K562 (cell line): Measurements from ENCODE around the gene ITPRIPL1. TPM values are rescaled to one million over a fixed set of nuclear protein-coding genes. Genes with fewer than 3 reads are reported as not detected.

Experiments
- ATAC-seq: fragments of 200-7000 bp; cut with Tn5 transposase; 3 replicates; pipeline ENCODE4 v1.9.1; 2020; ENCODE audit warnings: moderate library complexity
- BruUV-seq: library from RNA; stranded (reverse); fragments of 400-500 nt; replicated peaks from 2 replicates; lab custom pipeline; 2021; lab: Mats Ljungman, UMichigan
- CTCF ChIA-PET: fragments of 300-600 bp; formaldehyde crosslinking; extraction: SDS; loops from one replicate; lab custom pipeline; 2021; ENCODE audit warnings: low intra/inter-chr PET ratio; lab: Yijun Ruan, JAX
- POLR2A ChIA-PET: fragments of 300-600, 350-650 bp; sonication (Branson Sonifier 250); formaldehyde crosslinking; extraction: SDS; loops from one replicate; lab custom pipeline; 2021; ENCODE audit warnings: antibody characterized with exemption, inconsistent platforms; lab: Yijun Ruan, JAX
- DNase-seq, 4 experiments: peaks; one replicate each; pipeline versions ENCODE4 v3.0.0 to v3.0.0-alpha.2; 2011 to 2018; ENCODE audit warnings: low spot score in 3 of 4, mixed read lengths in 3 of 4; ENCODE audit errors: extremely low read depth in 1 of 4
- FAIRE-seq: peaks from 2 replicates; lab custom pipeline; 2011; peaks lifted over from hg19 to GRCh38; lab: Jason Lieb, UNC
- H2AFZ ChIP-seq: 2 replicates; pipeline ENCODE4 v1.6.0; 2011; ENCODE audit warnings: low read depth, low read length, control low read depth, inconsistent platforms
- H3K27ac ChIP-seq: fragments of 200-600 bp; 3 replicates; pipeline ENCODE4 v1.8.0; 2011; ENCODE audit warnings: low read depth, mild to moderate bottlenecking, control low read depth, inconsistent platforms, low read length, moderate library complexity, mixed read lengths; ENCODE audit errors: extremely low read depth
- H3K27me3 ChIP-seq, 2 experiments: fragments of 300-600 bp in 1 of 2; 2 replicates in 1 of 2; 3 replicates in 1 of 2; pipeline versions ENCODE4 v1.6.0 to v1.8.0; 2011; ENCODE audit warnings: inconsistent platforms in 2 of 2, low read length in 2 of 2, mild to moderate bottlenecking in 1 of 2, mixed read lengths in 1 of 2, moderate library complexity in 1 of 2; ENCODE audit not compliant: control insufficient read depth in 2 of 2, insufficient read depth in 2 of 2
- H3K36me3 ChIP-seq: fragments of 300-600 bp; 3 replicates; pipeline ENCODE4 v1.8.0; 2011; ENCODE audit warnings: mild to moderate bottlenecking, low read length, inconsistent platforms; ENCODE audit not compliant: control insufficient read depth, insufficient read depth
- H3K4me1 ChIP-seq, 2 experiments: fragments of 200-600 bp in 1 of 2; replicated peaks in 1 of 2; 2 replicates in 1 of 2; 3 replicates in 1 of 2; pipeline versions ENCODE4 v1.5.1 to v1.8.0; 2011; ENCODE audit warnings: inconsistent platforms in 2 of 2, low read length in 2 of 2, mild to moderate bottlenecking in 1 of 2, mixed read lengths in 1 of 2, moderate library complexity in 1 of 2; ENCODE audit not compliant: control insufficient read depth in 2 of 2, insufficient read depth in 2 of 2
- H3K4me2 ChIP-seq: 2 replicates; pipeline ENCODE4 v1.6.1; 2011; ENCODE audit warnings: low read length, control low read depth, inconsistent platforms, mixed read lengths; ENCODE audit not compliant: insufficient read depth
- H3K4me3 ChIP-seq: fragments of 200-600 bp; sonication (generic), shearing (Covaris generic); 2 replicates; pipeline ENCODE4 v1.5.1; 2016; ENCODE audit warnings: control low read depth, inconsistent platforms
- H3K79me2 ChIP-seq: fragments of 200-600 bp; 3 replicates; pipeline ENCODE4 v1.8.0; 2011; ENCODE audit warnings: low read length, inconsistent platforms; ENCODE audit not compliant: control insufficient read depth, insufficient read depth
- H3K9ac ChIP-seq, 2 experiments: 2 replicates each; pipeline versions ENCODE4 v1.6.0 to v1.6.1; 2011; ENCODE audit warnings: low read depth in 2 of 2, low read length in 2 of 2, control low read depth in 1 of 2, inconsistent platforms in 1 of 2, mild to moderate bottlenecking in 1 of 2, mixed read lengths in 1 of 2; ENCODE audit not compliant: insufficient read depth in 1 of 2
- H3K9me1 ChIP-seq: one replicate; pipeline ENCODE4 v1.6.0; 2011; ENCODE audit warnings: inconsistent platforms, mild to moderate bottlenecking, low read length, moderate library complexity; ENCODE audit not compliant: control insufficient read depth, insufficient read depth
- H3K9me3 ChIP-seq: replicated peaks from 2 replicates; pipeline ENCODE4 v1.5.1; 2011; ENCODE audit warnings: low read depth, low read length, inconsistent platforms; ENCODE audit not compliant: control insufficient read depth, insufficient read depth
- H4K20me1 ChIP-seq: replicated peaks from 2 replicates; pipeline ENCODE4 v1.6.1; 2011; ENCODE audit warnings: low read length, inconsistent platforms, mixed read lengths; ENCODE audit not compliant: control insufficient read depth, insufficient read depth
- ARID1B ChIP-seq: fragments of 450-650 bp; IDR thresholded peaks from 2 replicates; pipeline ENCODE4 v1.6.1; 2016; ENCODE audit warnings: antibody characterized with exemption, mild to moderate bottlenecking, inconsistent platforms
- ATF1 ChIP-seq, 2 experiments: fragments of 450-650 bp in 1 of 2; IDR thresholded peaks; 2 replicates each; pipeline ENCODE4 v1.6.1; 2016; ENCODE audit warnings: missing compliant biosample characterization in 1 of 2, missing genetic modification characterization in 1 of 2
- BHLHE40 ChIP-seq: IDR thresholded peaks from 2 replicates; pipeline ENCODE4 v1.6.1; 2011; ENCODE audit warnings: low read length, improper control_type of control experiment
- CBFA2T3 ChIP-seq: fragments of 450-650 bp; IDR thresholded peaks from 2 replicates; pipeline ENCODE4 v1.6.1; 2017
- CBFB ChIP-seq: sonication (generic); formaldehyde crosslinking; IDR thresholded peaks from 2 replicates; pipeline ENCODE4 v1.4.0; 2020; ENCODE audit warnings: mild to moderate bottlenecking, missing genetic modification reagents
- DPF2 ChIP-seq: fragments of 450-650 bp; IDR thresholded peaks from 2 replicates; pipeline ENCODE4 v1.6.1; 2016
- MCM2 ChIP-seq: fragments of 450-650 bp; IDR thresholded peaks from 2 replicates; pipeline ENCODE4 v1.6.1; 2017; ENCODE audit warnings: low read depth, mild to moderate bottlenecking
- MEIS2 ChIP-seq: fragments of 450-650 bp; IDR thresholded peaks from 2 replicates; pipeline ENCODE4 v1.6.1; 2014; ENCODE audit warnings: mild to moderate bottlenecking; ENCODE audit not compliant: partially characterized antibody
- NFE2 ChIP-seq: IDR thresholded peaks from 2 replicates; pipeline ENCODE4 v1.6.1; 2014; ENCODE audit warnings: antibody characterized with exemption, low read depth
- NFIC ChIP-seq: fragments of 450-650 bp; IDR thresholded peaks from 2 replicates; pipeline ENCODE4 v1.6.1; 2017; ENCODE audit warnings: mild to moderate bottlenecking, inconsistent platforms
- NFIX ChIP-seq: fragments of 250-450 bp; sonication (Bioruptor Pico); IDR thresholded peaks from 2 replicates; pipeline ENCODE4 v1.4.0; 2020; ENCODE audit warnings: low read depth, mild to moderate bottlenecking, moderate library complexity
- NRF1 ChIP-seq, 2 experiments: fragments of 450-650 bp; IDR thresholded peaks in 1 of 2; conservative IDR thresholded peaks in 1 of 2; 2 replicates each; pipeline ENCODE4 v1.6.1; 2014; ENCODE audit warnings: mild to moderate bottlenecking in 2 of 2
- RCOR1 ChIP-seq, 2 experiments: IDR thresholded peaks; 2 replicates each; pipeline ENCODE4 v1.6.1; 2012; ENCODE audit warnings: low read depth in 2 of 2, low read length in 2 of 2, borderline replicate concordance in 1 of 2, improper control_type of control experiment in 1 of 2
- SMAD1 ChIP-seq: fragments of 150-350 bp; IDR thresholded peaks from 2 replicates; pipeline ENCODE4 v1.6.1; 2014; ENCODE audit warnings: low read length, low read depth; ENCODE audit not compliant: partially characterized antibody
- SMARCA4 ChIP-seq: fragments of 450-650 bp; IDR thresholded peaks from 2 replicates; pipeline ENCODE4 v1.6.1; 2016
- SMARCE1 ChIP-seq: fragments of 450-650 bp; IDR thresholded peaks from 2 replicates; pipeline ENCODE4 v1.7.1; 2016; ENCODE audit warnings: mild to moderate bottlenecking
- SP2 ChIP-seq: IDR thresholded peaks from 2 replicates; pipeline ENCODE4 v1.6.1; 2011; ENCODE audit warnings: mild to moderate bottlenecking, low read depth, low read length, moderate library complexity; ENCODE audit not compliant: poor library complexity, severe bottlenecking; ENCODE audit errors: extremely low read depth
- TCF3 ChIP-seq: sonication (generic); formaldehyde crosslinking; IDR thresholded peaks from 2 replicates; pipeline ENCODE4 v1.4.0; 2020; ENCODE audit warnings: mild to moderate bottlenecking, missing genetic modification reagents
- WGBS: fragments of 100-300 bp; shearing (Covaris generic); methylation state at CpG from one replicate; pipeline ENCODE4 v1.1.6; 2016; ENCODE audit warnings: low coverage, mixed read lengths; ENCODE audit not compliant: insufficient coverage; ENCODE audit errors: missing lambda C conversion rate; 5-methylcytosine and 5-hydroxymethylcytosine counted together
- in situ Hi-C: fragments of 300-500 bp; cut with MboI; formaldehyde crosslinking; loops from 4 replicates; pipeline ENCODE4 v1.15.0; 2018; ENCODE audit warnings: inconsistent platforms, mixed read lengths
- intact Hi-C: fragments of 100-400 bp; cut with micrococcal nuclease; formaldehyde crosslinking; loops from 2 replicates; pipeline ENCODE4 v1.14.2; 2022
- polyA plus RNA-seq, 8 experiments: library from polyadenylated mRNA; depleted of rRNA in 4 of 8; stranded (reverse) in 5 of 8; unstranded in 3 of 8; fragments of >200 nt; fragmentation: Nextera tagmentation in 2 of 8; fragmentation: Illumina TruSeq in 1 of 8; extraction: Ambion mirVana in 2 of 8; extraction: Trizol in 1 of 8; gene quantifications; 2 replicates each; pipeline versions ENCODE4 v1.2.1 to v1.2.3, GENCODE V29; 2011 to 2014; ENCODE audit warnings: inconsistent platforms in 1 of 8, missing spikeins in 1 of 8
- total RNA-seq, 7 experiments: library from RNA; depleted of rRNA in 6 of 7; stranded (reverse); fragments of >200 nt in 6 of 7; fragmentation: Illumina TruSeq in 2 of 7; extraction: Trizol in 2 of 7; gene quantifications; 2 replicates each; pipeline versions ENCODE4 v1.2.1 to v1.2.3, GENCODE V29; 2011 to 2021; ENCODE audit warnings: low replicate concordance in 1 of 7
- TF ChIP-seq, protein P1 (sequence below): fragments of 450-650 bp; IDR thresholded peaks from 2 replicates; pipeline ENCODE4 v1.7.0; 2016; ENCODE audit warnings: borderline replicate concordance
- TF ChIP-seq, protein P2 (sequence below): sonication (generic); formaldehyde crosslinking; IDR thresholded peaks from 2 replicates; pipeline ENCODE4 v1.8.0; 2022; ENCODE audit warnings: missing genetic modification reagents, mild to moderate bottlenecking, moderate library complexity, borderline replicate concordance
- TF ChIP-seq, protein P3 (sequence below): fragments of 450-650 bp; IDR thresholded peaks from 2 replicates; pipeline ENCODE4 v1.6.1; 2016

ITPRIPL1 gene
- total and polyA plus RNA-seq, 9 of the 15 experiments (the other 6 are each of a cell fraction or from before 2014, with no cell fraction given) = 0.99 to 9.0 (median 6.4) TPM

DNA sequence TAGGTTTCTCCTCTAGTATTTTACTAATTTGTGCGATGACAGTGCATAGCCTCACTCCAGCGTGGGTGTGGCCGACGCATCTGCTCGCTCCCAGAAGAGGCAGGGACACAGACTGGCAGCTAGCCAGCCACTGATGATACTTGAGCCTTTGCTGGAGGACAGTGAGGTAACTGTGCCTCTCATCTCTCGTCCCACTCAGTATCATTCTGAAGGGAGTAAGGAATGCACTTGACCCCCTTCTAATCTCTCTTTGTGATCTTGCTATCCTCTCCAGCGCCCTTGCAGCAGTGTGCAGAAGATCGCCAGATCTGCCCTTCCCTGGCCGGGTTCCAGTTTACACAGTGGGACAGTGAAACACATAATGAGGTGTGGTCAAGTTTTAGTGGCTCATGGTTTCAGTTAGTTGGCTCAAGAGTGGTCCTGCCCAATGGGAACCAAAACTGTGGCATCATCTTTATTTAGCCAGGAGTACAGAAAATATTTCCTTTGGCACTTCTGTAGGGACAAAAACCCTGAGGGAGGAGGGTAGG lies 28.0 kb downstream of the ITPRIPL1 start:
- Histone ChIP-seq H3K9ac (no peak overlapping the region), H4K20me1 (no peaks in the 10 kb centered on the region), H3K9me1 (no peaks in the 10 kb centered on the region), H3K27ac (peak overlapping the region; percentile 43; the same call in 2 of the 3 replicates), H2AFZ (no peak overlapping the region), H3K27me3 (no peaks in the 10 kb centered on the region), H3K4me1 (peaks cover 8 to 11% of the 10 kb centered on the region in 2 experiments; a peak in 3 of 5 replicates), H3K79me2 (no peaks in the 10 kb centered on the region), H3K4me2 (peak overlapping the region; percentile 10; the same call in 1 of the 2 replicates), H3K36me3 (peaks cover 93% of the 10 kb centered on the region), H3K9me3 (no peaks in the 10 kb centered on the region), H3K4me3 (no peak overlapping the region)
- WGBS = 8% methylated on average over 9 of the region's 9 CpGs
- peak; percentile 99 for ATAC-seq
- ChIA-PET CTCF (no interaction called here), POLR2A (interaction anchor here (0.5 to 4.0 kb wide), 7 partner anchors 9 to 186 kb away, joined by 3 to 25 read pairs (median 5); partner anchors contain the start of gene NCAPH)
- intact Hi-C loops = no loop called here
- DNase-seq = peak; percentile 76 to 95 (median 84)
- in situ Hi-C loops = no loop called here
- peak; percentile 98 for FAIRE-seq
- BruUV-seq = no TSS peak
- TF ChIP-seq MCM2 (no peak), RCOR1 (IDR thresholded peaks at IDR 0.05; ENCODE audit: borderline replicate concordance in 1 of 2, low read depth in 2 of 2, low read length in 2 of 2) (peak in 1 of 2 experiments; percentile 88; a peak in 2 of 4 replicates), CBFA2T3 (peak; percentile 54), NRF1 (conservative IDR thresholded peaks at IDR 0.05 in 1 of 2, IDR thresholded peaks at IDR 0.05 in 1 of 2) (peak; percentile 80 to 83), CBFB (0 out of 2 replicates have a peak, but pooled peaks have one; percentile 36), SMARCA4 (peak; percentile 54; the same call in 1 of the 2 replicates), DPF2 (peak; percentile 69), BHLHE40 (no peak), ATF1 (CRISPR knock-in tag; IDR thresholded peaks at IDR 0.05) (no peak), ATF1 (tag; IDR thresholded peaks at IDR 0.05) (0 out of 2 replicates have a peak, but pooled peaks have one; percentile 27), MEIS2 (peak; percentile 23), ARID1B (peak; percentile 47; the same call in 1 of the 2 replicates), NFIC (peak; percentile 98), NFIX (CRISPR knock-in tag) (no peak), TCF3 (CRISPR knock-in tag) (peak; percentile 7; the same call in 1 of the 2 replicates), SMAD1 (peak; percentile 59), NFE2 (peak; percentile 83), SP2 (no peak), SMARCE1 (0 out of 2 replicates have a peak, but pooled peaks have one; percentile 14)
- TF ChIP-seq, protein P1, sequence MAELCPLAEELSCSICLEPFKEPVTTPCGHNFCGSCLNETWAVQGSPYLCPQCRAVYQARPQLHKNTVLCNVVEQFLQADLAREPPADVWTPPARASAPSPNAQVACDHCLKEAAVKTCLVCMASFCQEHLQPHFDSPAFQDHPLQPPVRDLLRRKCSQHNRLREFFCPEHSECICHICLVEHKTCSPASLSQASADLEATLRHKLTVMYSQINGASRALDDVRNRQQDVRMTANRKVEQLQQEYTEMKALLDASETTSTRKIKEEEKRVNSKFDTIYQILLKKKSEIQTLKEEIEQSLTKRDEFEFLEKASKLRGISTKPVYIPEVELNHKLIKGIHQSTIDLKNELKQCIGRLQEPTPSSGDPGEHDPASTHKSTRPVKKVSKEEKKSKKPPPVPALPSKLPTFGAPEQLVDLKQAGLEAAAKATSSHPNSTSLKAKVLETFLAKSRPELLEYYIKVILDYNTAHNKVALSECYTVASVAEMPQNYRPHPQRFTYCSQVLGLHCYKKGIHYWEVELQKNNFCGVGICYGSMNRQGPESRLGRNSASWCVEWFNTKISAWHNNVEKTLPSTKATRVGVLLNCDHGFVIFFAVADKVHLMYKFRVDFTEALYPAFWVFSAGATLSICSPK = no peak
- TF ChIP-seq, protein P2, sequence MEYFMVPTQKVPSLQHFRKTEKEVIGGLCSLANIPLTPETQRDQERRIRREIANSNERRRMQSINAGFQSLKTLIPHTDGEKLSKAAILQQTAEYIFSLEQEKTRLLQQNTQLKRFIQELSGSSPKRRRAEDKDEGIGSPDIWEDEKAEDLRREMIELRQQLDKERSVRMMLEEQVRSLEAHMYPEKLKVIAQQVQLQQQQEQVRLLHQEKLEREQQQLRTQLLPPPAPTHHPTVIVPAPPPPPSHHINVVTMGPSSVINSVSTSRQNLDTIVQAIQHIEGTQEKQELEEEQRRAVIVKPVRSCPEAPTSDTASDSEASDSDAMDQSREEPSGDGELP (CRISPR knock-in tag) = peak; percentile 64
- TF ChIP-seq, protein P3, sequence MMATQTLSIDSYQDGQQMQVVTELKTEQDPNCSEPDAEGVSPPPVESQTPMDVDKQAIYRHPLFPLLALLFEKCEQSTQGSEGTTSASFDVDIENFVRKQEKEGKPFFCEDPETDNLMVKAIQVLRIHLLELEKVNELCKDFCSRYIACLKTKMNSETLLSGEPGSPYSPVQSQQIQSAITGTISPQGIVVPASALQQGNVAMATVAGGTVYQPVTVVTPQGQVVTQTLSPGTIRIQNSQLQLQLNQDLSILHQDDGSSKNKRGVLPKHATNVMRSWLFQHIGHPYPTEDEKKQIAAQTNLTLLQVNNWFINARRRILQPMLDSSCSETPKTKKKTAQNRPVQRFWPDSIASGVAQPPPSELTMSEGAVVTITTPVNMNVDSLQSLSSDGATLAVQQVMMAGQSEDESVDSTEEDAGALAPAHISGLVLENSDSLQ = peak; percentile 52
